Measurements from ENCODE around the gene MEGF11. TPM values are rescaled to one million over a fixed set of nuclear protein-coding genes. Genes with fewer than 3 reads are reported as not detected.
A peak's percentile ranks its signal among the peaks of the same experiment; 100 is the strongest.

MEGF11 gene
- total RNA-seq, 2 donors from 2014 or later = 0.05 TPM; not detected in 1

- no peak for DNase-seq (ENCODE audit: low spot score)
- intact Hi-C loops (cut with DNase I) = no loop called here
Measured at GRCh38 chr15:66108483-66109265, 144.9 kb downstream of the MEGF11 start.

- DNase-seq (ENCODE audit: low spot score) = no peak
- intact Hi-C loops (cut with DNase I) = no loop called here
Measured at GRCh38 chr15:66107070-66107469, 146.5 kb downstream of the MEGF11 start.

GRCh38 chr15:66105286-66106265 is 148.0 kb downstream of the MEGF11 start:
- intact Hi-C loops (cut with DNase I) = no loop called here
- no peak for DNase-seq (ENCODE audit: low spot score)

- no peak for DNase-seq (ENCODE audit: low spot score)
- intact Hi-C loops (cut with DNase I) = no loop called here
Measured at GRCh38 chr15:66103293-66103590, 150.3 kb downstream of the MEGF11 start.

GRCh38 chr15:66102563-66103292 is 150.8 kb downstream of the MEGF11 start:
- intact Hi-C loops (cut with DNase I) = no loop called here
- no peak for DNase-seq (ENCODE audit: low spot score)

- intact Hi-C loops (cut with DNase I) = no loop called here
- DNase-seq (ENCODE audit: low spot score) = no peak
Measured at GRCh38 chr15:66101715-66102395, 151.7 kb downstream of the MEGF11 start.

GRCh38 chr15:66100761-66101160 is 152.8 kb downstream of the MEGF11 start:
- intact Hi-C loops (cut with DNase I) = no loop called here
- no peak for DNase-seq (ENCODE audit: low spot score)

GRCh38 chr15:66099950-66100671 is 153.4 kb downstream of the MEGF11 start:
- no peak for DNase-seq (ENCODE audit: low spot score)

GRCh38 chr15:66098022-66098363 is 155.6 kb downstream of the MEGF11 start:
- intact Hi-C loops (cut with DNase I) = no loop called here
- DNase-seq (ENCODE audit: low spot score) = no peak

More at GRCh38 chr15:66099950-66100671, 153.4 kb downstream of the MEGF11 start:
- intact Hi-C loops (cut with DNase I) = no loop called here

- intact Hi-C loops (cut with DNase I) = no loop called here
- peak; percentile 62 for DNase-seq (ENCODE audit: low spot score)
Measured at GRCh38 chr15:66097151-66098021, 156.2 kb downstream of the MEGF11 start.

- no peak for DNase-seq (ENCODE audit: low spot score)
Measured at GRCh38 chr15:66096688-66097058, 156.9 kb downstream of the MEGF11 start.

GRCh38 chr15:66095871-66096687 is 157.5 kb downstream of the MEGF11 start:
- intact Hi-C loops (cut with DNase I) = no loop called here
- DNase-seq (ENCODE audit: low spot score) = peak; percentile 72

More at GRCh38 chr15:66096688-66097058, 156.9 kb downstream of the MEGF11 start:
- intact Hi-C loops (cut with DNase I) = no loop called here

GRCh38 chr15:66094331-66094730 is 159.2 kb downstream of the MEGF11 start:
- intact Hi-C loops (cut with DNase I) = no loop called here

GRCh38 chr15:66092053-66093016 is 161.2 kb downstream of the MEGF11 start:
- intact Hi-C loops (cut with DNase I) = no loop called here

More at GRCh38 chr15:66094331-66094730, 159.2 kb downstream of the MEGF11 start:
- DNase-seq (ENCODE audit: low spot score) = peak; percentile 71

GRCh38 chr15:66089509-66089908 is 164.0 kb downstream of the MEGF11 start:
- no peak for DNase-seq (ENCODE audit: low spot score)
- intact Hi-C loops (cut with DNase I) = no loop called here

More at GRCh38 chr15:66092053-66093016, 161.2 kb downstream of the MEGF11 start:
- DNase-seq (ENCODE audit: low spot score) = peak; percentile 45

- intact Hi-C loops (cut with DNase I) = no loop called here
- peak; percentile 68 for DNase-seq (ENCODE audit: low spot score)
Measured at GRCh38 chr15:66089049-66089448, 164.5 kb downstream of the MEGF11 start.
